ENCODE results near the gene HRCT1.

The HRCT1 gene

GRCh38 chr9:35948901-35949318 is 42.9 kb downstream of the HRCT1 start:
- DNase-seq (ENCODE audit: low spot score) = no peak
- TF ChIP-seq, protein P1, sequence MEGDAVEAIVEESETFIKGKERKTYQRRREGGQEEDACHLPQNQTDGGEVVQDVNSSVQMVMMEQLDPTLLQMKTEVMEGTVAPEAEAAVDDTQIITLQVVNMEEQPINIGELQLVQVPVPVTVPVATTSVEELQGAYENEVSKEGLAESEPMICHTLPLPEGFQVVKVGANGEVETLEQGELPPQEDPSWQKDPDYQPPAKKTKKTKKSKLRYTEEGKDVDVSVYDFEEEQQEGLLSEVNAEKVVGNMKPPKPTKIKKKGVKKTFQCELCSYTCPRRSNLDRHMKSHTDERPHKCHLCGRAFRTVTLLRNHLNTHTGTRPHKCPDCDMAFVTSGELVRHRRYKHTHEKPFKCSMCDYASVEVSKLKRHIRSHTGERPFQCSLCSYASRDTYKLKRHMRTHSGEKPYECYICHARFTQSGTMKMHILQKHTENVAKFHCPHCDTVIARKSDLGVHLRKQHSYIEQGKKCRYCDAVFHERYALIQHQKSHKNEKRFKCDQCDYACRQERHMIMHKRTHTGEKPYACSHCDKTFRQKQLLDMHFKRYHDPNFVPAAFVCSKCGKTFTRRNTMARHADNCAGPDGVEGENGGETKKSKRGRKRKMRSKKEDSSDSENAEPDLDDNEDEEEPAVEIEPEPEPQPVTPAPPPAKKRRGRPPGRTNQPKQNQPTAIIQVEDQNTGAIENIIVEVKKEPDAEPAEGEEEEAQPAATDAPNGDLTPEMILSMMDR (IDR thresholded peaks at IDR 0.05; ENCODE audit: extremely low read depth, missing control alignments) = no peak

DNA sequence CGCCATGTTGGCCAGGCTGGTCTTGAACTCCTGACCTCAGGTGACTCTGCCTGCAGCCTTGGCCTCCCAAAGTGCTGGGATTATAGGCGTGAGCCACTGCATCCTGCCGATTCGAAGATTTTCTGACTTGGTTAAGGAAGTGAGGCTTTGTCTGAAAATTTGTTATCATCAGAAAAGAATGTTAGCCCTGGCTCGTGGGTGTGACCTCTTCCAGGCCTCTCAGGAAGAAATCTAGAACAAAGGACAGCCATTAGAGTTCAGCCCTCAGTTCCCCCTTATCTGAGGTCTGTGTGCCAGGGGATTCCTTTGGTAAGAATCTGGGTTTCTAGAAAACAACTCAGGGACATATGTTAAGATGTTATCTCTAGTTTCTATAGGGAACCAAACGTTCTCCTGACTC is 45.7 kb downstream of the HRCT1 start:
- DNase-seq (ENCODE audit: low spot score) = no peak
- TF ChIP-seq, protein P1 (IDR thresholded peaks at IDR 0.05; ENCODE audit: extremely low read depth, missing control alignments) = no peak

GRCh38 chr9:35952526-35953191 is 46.7 kb downstream of the HRCT1 start:
- DNase-seq (ENCODE audit: low spot score) = no peak
- TF ChIP-seq, protein P1 (IDR thresholded peaks at IDR 0.05; ENCODE audit: extremely low read depth, missing control alignments) = no peak

GRCh38 chr9:35954942-35955546 is 49.0 kb downstream of the HRCT1 start:
- peak; percentile 71 for DNase-seq (ENCODE audit: low spot score)
- TF ChIP-seq, protein P1 (IDR thresholded peaks at IDR 0.05; ENCODE audit: extremely low read depth, missing control alignments) = peak; percentile 64

GRCh38 chr9:35956651-35957050 is 50.6 kb downstream of the HRCT1 start:
- DNase-seq (ENCODE audit: low spot score) = no peak
- TF ChIP-seq, protein P1 (IDR thresholded peaks at IDR 0.05; ENCODE audit: extremely low read depth, missing control alignments) = no peak
